GM23338 (cell line): Measurements from ENCODE around the gene USP2.

Experiments used
- CREB1 ChIP-seq: fragments of 250-450 bp; sonication (Bioruptor Pico); IDR thresholded peaks from 2 replicates; pipeline ENCODE4 v1.5.0; 2020; ENCODE audit warnings: low read depth, mild to moderate bottlenecking, moderate library complexity
- EZH2 ChIP-seq: fragments of 200-600 bp; sonication (generic); IDR thresholded peaks from one replicate; pipeline ENCODE4 v1.8.0; 2017; ENCODE audit warnings: antibody characterized with exemption, mild to moderate bottlenecking, low read depth; ENCODE audit not compliant: unreplicated experiment
- EZH2phosphoT487 ChIP-seq: fragments of 200-600 bp; sonication (generic); IDR thresholded peaks from one replicate; pipeline ENCODE4 v1.8.1; 2018; ENCODE audit warnings: antibody characterized with exemption; ENCODE audit not compliant: unreplicated experiment
- JUNB ChIP-seq: IDR thresholded peaks from one replicate; pipeline ENCODE4 v1.6.1; 2016; ENCODE audit warnings: antibody characterized with exemption; ENCODE audit not compliant: unreplicated experiment
- NANOG ChIP-seq: IDR thresholded peaks from 2 replicates; pipeline ENCODE4 v1.6.1; 2016; ENCODE audit warnings: antibody characterized with exemption, borderline replicate concordance
- POLR2AphosphoS5 ChIP-seq: IDR thresholded peaks from 2 replicates; pipeline ENCODE4 v1.6.1; 2016; ENCODE audit warnings: antibody characterized with exemption, low read depth
- STAT1 ChIP-seq: IDR thresholded peaks from one replicate; pipeline ENCODE4 v1.6.1; 2016; ENCODE audit warnings: antibody characterized with exemption; ENCODE audit not compliant: unreplicated experiment
- ZNF114 ChIP-seq: fragments of 250-450 bp; sonication (Bioruptor Pico); IDR thresholded peaks from 2 replicates; pipeline ENCODE4 v1.5.0; 2020; ENCODE audit warnings: mild to moderate bottlenecking, moderate library complexity
- ZNF331 ChIP-seq: fragments of 250-450 bp; sonication (Bioruptor Pico); IDR thresholded peaks from 2 replicates; pipeline ENCODE4 v1.5.0; 2020; ENCODE audit warnings: low read depth, mild to moderate bottlenecking, moderate library complexity
- TF ChIP-seq, protein P1 (sequence below), 2 experiments: fragments of 200-600 bp in 1 of 2; sonication (generic) in 1 of 2; conservative IDR thresholded peaks; 2 replicates each; pipeline versions ENCODE4 v1.5.1 to v1.6.1; 2016 to 2017; ENCODE audit warnings: antibody characterized with exemption in 2 of 2, low read depth in 2 of 2, mild to moderate bottlenecking in 2 of 2, moderate library complexity in 1 of 2
- TF ChIP-seq, protein P2 (sequence below): IDR thresholded peaks from one replicate; pipeline ENCODE4 v1.6.1; 2018; ENCODE audit warnings: antibody characterized with exemption; ENCODE audit not compliant: unreplicated experiment
- TF ChIP-seq, protein P3 (sequence below): IDR thresholded peaks from 2 replicates; pipeline ENCODE4 v1.6.1; 2016; ENCODE audit warnings: antibody characterized with exemption

- TF ChIP-seq, protein P1, sequence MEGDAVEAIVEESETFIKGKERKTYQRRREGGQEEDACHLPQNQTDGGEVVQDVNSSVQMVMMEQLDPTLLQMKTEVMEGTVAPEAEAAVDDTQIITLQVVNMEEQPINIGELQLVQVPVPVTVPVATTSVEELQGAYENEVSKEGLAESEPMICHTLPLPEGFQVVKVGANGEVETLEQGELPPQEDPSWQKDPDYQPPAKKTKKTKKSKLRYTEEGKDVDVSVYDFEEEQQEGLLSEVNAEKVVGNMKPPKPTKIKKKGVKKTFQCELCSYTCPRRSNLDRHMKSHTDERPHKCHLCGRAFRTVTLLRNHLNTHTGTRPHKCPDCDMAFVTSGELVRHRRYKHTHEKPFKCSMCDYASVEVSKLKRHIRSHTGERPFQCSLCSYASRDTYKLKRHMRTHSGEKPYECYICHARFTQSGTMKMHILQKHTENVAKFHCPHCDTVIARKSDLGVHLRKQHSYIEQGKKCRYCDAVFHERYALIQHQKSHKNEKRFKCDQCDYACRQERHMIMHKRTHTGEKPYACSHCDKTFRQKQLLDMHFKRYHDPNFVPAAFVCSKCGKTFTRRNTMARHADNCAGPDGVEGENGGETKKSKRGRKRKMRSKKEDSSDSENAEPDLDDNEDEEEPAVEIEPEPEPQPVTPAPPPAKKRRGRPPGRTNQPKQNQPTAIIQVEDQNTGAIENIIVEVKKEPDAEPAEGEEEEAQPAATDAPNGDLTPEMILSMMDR (conservative IDR thresholded peaks at IDR 0.05; ENCODE audit: low read depth in 2 of 2) = no peak
- TF ChIP-seq POLR2AphosphoS5 (no peak), NANOG (no peak), JUNB (no peak), EZH2phosphoT487 (no peak), EZH2 (no peak), ZNF114 (no peak), CREB1 (no peak), ZNF331 (CRISPR knock-in tag) (no peak), STAT1 (no peak)
- TF ChIP-seq, protein P2, sequence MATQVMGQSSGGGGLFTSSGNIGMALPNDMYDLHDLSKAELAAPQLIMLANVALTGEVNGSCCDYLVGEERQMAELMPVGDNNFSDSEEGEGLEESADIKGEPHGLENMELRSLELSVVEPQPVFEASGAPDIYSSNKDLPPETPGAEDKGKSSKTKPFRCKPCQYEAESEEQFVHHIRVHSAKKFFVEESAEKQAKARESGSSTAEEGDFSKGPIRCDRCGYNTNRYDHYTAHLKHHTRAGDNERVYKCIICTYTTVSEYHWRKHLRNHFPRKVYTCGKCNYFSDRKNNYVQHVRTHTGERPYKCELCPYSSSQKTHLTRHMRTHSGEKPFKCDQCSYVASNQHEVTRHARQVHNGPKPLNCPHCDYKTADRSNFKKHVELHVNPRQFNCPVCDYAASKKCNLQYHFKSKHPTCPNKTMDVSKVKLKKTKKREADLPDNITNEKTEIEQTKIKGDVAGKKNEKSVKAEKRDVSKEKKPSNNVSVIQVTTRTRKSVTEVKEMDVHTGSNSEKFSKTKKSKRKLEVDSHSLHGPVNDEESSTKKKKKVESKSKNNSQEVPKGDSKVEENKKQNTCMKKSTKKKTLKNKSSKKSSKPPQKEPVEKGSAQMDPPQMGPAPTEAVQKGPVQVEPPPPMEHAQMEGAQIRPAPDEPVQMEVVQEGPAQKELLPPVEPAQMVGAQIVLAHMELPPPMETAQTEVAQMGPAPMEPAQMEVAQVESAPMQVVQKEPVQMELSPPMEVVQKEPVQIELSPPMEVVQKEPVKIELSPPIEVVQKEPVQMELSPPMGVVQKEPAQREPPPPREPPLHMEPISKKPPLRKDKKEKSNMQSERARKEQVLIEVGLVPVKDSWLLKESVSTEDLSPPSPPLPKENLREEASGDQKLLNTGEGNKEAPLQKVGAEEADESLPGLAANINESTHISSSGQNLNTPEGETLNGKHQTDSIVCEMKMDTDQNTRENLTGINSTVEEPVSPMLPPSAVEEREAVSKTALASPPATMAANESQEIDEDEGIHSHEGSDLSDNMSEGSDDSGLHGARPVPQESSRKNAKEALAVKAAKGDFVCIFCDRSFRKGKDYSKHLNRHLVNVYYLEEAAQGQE = no peak
- TF ChIP-seq, protein P3, sequence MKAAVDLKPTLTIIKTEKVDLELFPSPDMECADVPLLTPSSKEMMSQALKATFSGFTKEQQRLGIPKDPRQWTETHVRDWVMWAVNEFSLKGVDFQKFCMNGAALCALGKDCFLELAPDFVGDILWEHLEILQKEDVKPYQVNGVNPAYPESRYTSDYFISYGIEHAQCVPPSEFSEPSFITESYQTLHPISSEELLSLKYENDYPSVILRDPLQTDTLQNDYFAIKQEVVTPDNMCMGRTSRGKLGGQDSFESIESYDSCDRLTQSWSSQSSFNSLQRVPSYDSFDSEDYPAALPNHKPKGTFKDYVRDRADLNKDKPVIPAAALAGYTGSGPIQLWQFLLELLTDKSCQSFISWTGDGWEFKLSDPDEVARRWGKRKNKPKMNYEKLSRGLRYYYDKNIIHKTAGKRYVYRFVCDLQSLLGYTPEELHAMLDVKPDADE = no peak
These were observed 44.6 kb downstream of the USP2 start for GRCh38 chr11:119336744-119337469.
